ENCODE data around the gene MCF2L. TPM values are rescaled to one million over a fixed set of nuclear protein-coding genes. Genes with fewer than 3 reads are reported as not detected.
A peak's percentile ranks its signal among the peaks of the same experiment; 100 is the strongest.

MCF2L gene
- total and polyA plus RNA-seq, 4 donors: 46.3 to 136 (median 92.0) TPM

DNA sequence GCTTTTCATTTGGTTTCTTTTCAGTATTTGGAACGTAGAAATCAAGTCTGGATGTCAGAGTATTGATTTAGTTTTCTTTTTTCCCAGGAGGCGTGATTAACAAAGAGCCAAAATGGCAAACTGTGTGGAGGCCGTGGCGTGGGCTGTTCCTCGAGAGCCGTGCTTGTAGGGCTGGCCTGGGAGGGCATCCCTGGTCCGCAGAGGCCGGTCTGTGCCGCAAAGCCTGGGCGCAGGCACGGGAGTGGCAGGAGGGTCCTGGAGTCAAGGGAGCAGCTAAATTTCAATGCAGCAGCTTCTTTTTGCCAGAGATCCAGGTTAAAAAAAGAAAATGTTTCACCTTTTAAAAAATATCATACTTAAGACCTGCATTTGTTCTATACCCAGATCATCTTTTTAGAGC, 13.1 kb upstream of the MCF2L start:
- Histone ChIP-seq H3K4me1 (ENCODE audit: control insufficient read depth, insufficient read depth, low read length) (peaks cover 67% of the 10 kb centered on the region), H3K4me3 (ENCODE audit: low read depth, low read length) (no peak overlapping the region), H3K27me3 (ENCODE audit: control insufficient read depth, insufficient read depth, low read length) (no peaks in the 10 kb centered on the region), H3K27ac (ENCODE audit: low read depth, low read length) (no peak overlapping the region), H3K9me3 (ENCODE audit: control insufficient read depth, insufficient read depth, low read length) (no peaks in the 10 kb centered on the region), H3K36me3 (ENCODE audit: control insufficient read depth, insufficient read depth, low read length) (peaks cover 4% of the 10 kb centered on the region)
- 76% methylated on average over 11 of the region's 11 CpGs for WGBS (ENCODE audit: insufficient coverage)
- DNase-seq (ENCODE audit: low read depth in 4 of 6, low spot score in 6 of 6): no peak

DNA sequence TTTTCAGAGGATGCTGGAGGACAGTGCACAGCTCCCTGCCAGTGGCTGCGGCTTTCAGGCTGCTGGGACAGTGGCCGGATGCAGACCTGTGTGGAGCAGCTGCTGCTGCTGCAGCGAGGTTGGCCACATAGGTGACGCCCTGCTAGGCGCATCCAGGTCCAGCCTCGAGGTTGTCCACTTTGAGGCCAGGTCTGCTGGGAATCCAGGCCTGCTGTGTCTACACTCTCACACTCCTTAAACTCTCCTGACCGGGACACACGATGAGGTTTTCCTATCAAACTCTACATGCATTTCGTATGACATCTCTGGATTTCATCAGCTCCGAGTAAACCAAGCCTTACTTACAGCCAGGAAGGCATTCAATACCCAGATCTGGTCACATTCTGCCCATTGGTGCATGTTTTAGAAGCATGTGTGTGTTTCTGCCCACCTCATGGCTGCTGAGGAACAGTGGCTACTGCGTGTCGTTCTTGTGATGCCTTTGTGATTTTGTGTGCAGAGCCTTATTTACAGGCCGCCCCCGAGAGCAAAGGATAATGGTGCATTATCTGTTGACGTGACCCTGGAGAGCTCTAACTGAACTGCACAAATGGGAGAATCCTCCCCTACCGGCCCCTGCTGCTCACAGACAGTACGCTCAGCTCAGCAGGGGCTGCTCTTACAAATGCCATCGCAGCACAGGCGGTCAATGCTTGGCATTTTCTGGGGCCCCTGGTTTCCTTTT, 12.3 kb upstream of the MCF2L start:
- WGBS (ENCODE audit: insufficient coverage): 44% methylated on average over 18 of the region's 19 CpGs
- Histone ChIP-seq H3K27ac (ENCODE audit: low read depth, low read length) (no peak overlapping the region), H3K9me3 (ENCODE audit: control insufficient read depth, insufficient read depth, low read length) (no peaks in the 10 kb centered on the region), H3K4me1 (ENCODE audit: control insufficient read depth, insufficient read depth, low read length) (peaks cover 67% of the 10 kb centered on the region), H3K36me3 (ENCODE audit: control insufficient read depth, insufficient read depth, low read length) (peaks cover 4% of the 10 kb centered on the region), H3K4me3 (ENCODE audit: low read depth, low read length) (no peak overlapping the region), H3K27me3 (ENCODE audit: control insufficient read depth, insufficient read depth, low read length) (no peaks in the 10 kb centered on the region)
- DNase-seq (ENCODE audit: low read depth in 4 of 6, low spot score in 6 of 6): peak in 1 of 6 donors; percentile 69

DNA sequence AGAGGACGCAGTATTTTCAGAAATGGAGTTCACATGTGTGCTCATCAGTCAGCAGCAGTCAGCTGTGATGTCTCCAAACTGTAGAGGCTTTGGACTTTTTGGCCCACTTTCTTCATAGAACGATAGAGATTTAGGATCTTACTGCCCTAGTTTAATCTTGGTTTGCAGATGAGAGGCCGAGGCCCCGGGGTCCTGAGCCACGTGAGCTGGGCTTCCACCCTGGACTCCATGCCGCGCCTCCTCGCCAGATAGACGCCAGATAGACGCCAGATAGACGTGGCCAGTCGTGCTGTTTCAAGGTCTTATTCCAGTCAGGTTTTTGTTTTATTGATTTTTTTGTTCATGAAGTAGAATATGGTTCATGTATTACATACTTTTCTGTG, 11.7 kb upstream of the MCF2L start:
- DNase-seq (ENCODE audit: low read depth in 4 of 6, low spot score in 6 of 6): no peak
- peaks cover 4% of the 10 kb centered on the region for H3K36me3 ChIP-seq (ENCODE audit: control insufficient read depth, insufficient read depth, low read length)
- 58% methylated on average over 3 of the region's 12 CpGs for WGBS (ENCODE audit: insufficient coverage)
- no peaks in the 10 kb centered on the region for H3K27me3 ChIP-seq (ENCODE audit: control insufficient read depth, insufficient read depth, low read length)
- H3K9me3 ChIP-seq (ENCODE audit: control insufficient read depth, insufficient read depth, low read length): no peaks in the 10 kb centered on the region
- no peak overlapping the region for H3K4me3 ChIP-seq (ENCODE audit: low read depth, low read length)
- no peak overlapping the region for H3K27ac ChIP-seq (ENCODE audit: low read depth, low read length)
- peaks cover 63% of the 10 kb centered on the region for H3K4me1 ChIP-seq (ENCODE audit: control insufficient read depth, insufficient read depth, low read length)

DNA sequence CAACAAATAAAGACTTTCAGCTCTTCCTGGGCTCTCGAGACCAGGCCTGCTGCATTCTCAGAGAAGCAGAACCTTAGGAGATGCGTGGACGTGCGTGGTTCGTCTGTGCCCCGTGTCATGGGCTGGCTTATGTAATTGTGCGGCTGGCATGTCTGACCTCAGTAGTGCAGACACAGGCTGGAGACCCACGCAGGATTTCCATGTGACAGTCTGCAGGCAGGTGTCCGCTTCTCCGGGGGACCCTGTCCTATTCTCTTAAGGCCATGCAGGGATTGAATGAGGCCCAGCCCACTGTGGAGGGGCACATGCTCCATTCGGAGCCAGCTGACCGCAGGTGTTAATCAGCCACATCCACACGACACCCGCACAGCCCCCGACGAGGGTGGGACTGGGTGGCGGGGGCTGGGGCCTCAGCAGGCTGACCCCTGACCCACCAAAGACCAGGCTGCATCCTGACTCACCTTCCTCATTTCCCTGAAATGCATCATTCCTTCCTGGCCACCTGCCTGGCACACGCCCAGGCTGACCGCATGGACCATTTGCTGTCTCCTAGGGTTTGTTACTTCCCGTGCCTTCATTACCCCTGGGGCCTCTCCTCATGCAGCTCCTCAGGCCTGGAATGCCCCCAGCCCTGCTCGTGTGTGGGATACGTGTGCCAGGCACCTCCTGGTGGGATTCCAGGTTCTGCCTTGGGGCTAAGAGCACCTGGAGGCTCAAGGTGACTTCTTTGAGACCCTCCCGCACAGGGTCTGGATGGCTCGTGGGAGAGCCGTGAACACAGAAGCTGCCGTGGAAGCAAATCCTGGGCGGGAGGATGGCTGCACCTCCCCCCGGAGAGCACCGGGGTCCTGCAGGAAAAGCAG, 10.7 kb upstream of the MCF2L start:
- no peak for DNase-seq (ENCODE audit: low read depth in 4 of 6, low spot score in 6 of 6)
- Histone ChIP-seq H3K4me1 (ENCODE audit: control insufficient read depth, insufficient read depth, low read length) (peaks cover 55% of the 10 kb centered on the region), H3K36me3 (ENCODE audit: control insufficient read depth, insufficient read depth, low read length) (peaks cover 4% of the 10 kb centered on the region), H3K27me3 (ENCODE audit: control insufficient read depth, insufficient read depth, low read length) (no peaks in the 10 kb centered on the region), H3K4me3 (ENCODE audit: low read depth, low read length) (no peak overlapping the region), H3K9me3 (ENCODE audit: control insufficient read depth, insufficient read depth, low read length) (no peaks in the 10 kb centered on the region), H3K27ac (ENCODE audit: low read depth, low read length) (peak overlapping the region; percentile 44)
- whole genome bisulfite sequencing (ENCODE audit: insufficient coverage): 87% methylated on average over 25 of the region's 29 CpGs

DNA sequence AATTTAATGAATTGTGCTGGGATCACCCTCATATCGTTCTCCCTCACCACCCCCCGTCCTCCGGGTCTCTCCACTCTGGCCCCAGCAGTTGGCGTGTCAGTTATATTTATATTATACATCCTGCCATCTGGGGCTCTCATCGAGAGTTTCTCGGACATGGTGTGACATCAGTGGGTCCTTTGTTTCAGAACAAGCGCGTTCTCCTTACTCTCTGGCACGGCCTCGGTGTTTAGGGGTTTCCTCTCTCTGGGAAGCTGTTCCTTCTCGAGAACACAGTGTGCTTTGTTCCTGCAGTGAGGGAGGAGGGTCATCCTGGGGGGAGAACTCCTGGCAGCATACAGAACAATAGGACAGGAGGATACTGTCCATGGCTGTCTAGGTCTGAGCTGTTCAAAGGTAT, 9.8 kb upstream of the MCF2L start:
- H3K36me3 ChIP-seq (ENCODE audit: control insufficient read depth, insufficient read depth, low read length): peaks cover 7% of the 10 kb centered on the region
- H3K27me3 ChIP-seq (ENCODE audit: control insufficient read depth, insufficient read depth, low read length): no peaks in the 10 kb centered on the region
- peaks cover 49% of the 10 kb centered on the region for H3K4me1 ChIP-seq (ENCODE audit: control insufficient read depth, insufficient read depth, low read length)
- H3K9me3 ChIP-seq (ENCODE audit: control insufficient read depth, insufficient read depth, low read length): no peaks in the 10 kb centered on the region
- DNase-seq (ENCODE audit: low read depth in 4 of 6, low spot score in 6 of 6): peak in 2 of 6 donors; percentile 69 to 79
- WGBS (ENCODE audit: insufficient coverage): 27% methylated on average over 7 of the region's 11 CpGs
- no peak overlapping the region for H3K4me3 ChIP-seq (ENCODE audit: low read depth, low read length)
- H3K27ac ChIP-seq (ENCODE audit: low read depth, low read length): peak overlapping the region; percentile 44

DNA sequence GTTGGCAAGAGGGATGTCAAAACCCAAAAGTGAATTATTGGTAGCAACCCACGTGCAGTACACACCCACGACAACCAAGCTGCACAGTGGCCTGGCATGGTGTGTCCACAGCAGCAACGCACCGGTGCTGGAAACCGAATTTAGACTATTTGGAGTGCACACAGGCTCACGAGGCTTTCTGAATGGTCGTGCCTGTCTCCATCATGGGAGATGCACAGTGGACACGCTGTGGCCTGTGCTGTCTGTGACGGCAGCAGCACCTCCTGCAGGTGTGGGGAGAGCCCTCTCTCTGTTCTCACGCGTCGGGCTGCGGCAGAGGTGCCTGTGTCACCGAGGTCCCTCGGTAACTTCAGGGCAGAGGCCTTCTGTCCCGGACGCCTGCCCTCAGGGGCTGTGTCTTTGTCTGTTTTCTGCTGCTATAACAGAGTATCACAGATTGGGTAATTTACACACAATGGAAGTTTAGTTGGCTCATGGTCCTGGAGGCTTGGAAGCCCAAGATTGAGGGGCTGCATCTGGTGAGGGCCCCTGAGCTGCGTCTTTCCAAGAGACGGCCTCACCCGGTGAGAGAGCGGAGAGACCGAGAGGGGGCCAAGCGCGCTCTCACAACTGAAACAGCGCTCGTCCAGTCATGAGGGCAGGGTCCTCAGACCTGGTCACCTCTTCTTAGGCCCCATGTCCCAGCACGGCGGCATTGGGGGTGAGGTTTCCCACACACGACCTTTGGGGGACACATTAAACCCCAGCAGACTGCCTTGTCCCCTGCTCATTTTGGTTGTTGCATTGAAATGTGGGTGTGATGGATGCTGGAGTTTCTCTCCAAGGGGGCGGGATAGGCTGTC, 9.1 kb upstream of the MCF2L start:
- Histone ChIP-seq H3K4me3 (ENCODE audit: low read depth, low read length) (no peak overlapping the region), H3K36me3 (ENCODE audit: control insufficient read depth, insufficient read depth, low read length) (peaks cover 7% of the 10 kb centered on the region), H3K27me3 (ENCODE audit: control insufficient read depth, insufficient read depth, low read length) (no peaks in the 10 kb centered on the region), H3K27ac (ENCODE audit: low read depth, low read length) (peak overlapping the region; percentile 36), H3K9me3 (ENCODE audit: control insufficient read depth, insufficient read depth, low read length) (no peaks in the 10 kb centered on the region), H3K4me1 (ENCODE audit: control insufficient read depth, insufficient read depth, low read length) (peaks cover 43% of the 10 kb centered on the region)
- 81% methylated on average over 29 of the region's 30 CpGs for WGBS (ENCODE audit: insufficient coverage)
- no peak for DNase-seq (ENCODE audit: low read depth in 4 of 6, low spot score in 6 of 6)

DNA sequence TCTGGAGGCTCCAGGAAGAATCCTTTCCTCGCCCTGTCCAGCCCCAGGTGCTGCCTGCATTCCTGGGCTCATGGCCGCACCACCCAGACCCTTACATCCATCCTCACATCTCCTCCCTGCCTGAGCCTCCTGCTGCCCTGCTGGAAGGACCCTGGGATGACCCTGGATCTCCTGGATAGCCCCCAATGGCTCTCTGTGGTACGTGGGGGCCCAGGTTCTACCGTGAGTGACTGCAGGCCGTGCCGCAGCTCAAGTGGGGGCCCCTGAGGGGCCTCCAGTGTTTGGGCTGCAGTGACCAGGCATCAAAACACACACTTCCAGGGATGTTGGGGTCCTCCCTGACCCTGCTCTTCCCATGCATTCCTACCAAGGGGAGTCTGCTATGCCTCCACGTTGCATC, 8.3 kb upstream of the MCF2L start:
- DNase-seq (ENCODE audit: low read depth in 4 of 6, low spot score in 6 of 6): no peak
- no peak overlapping the region for H3K4me3 ChIP-seq (ENCODE audit: low read depth, low read length)
- peaks cover 12% of the 10 kb centered on the region for H3K36me3 ChIP-seq (ENCODE audit: control insufficient read depth, insufficient read depth, low read length)
- 69% methylated on average over 6 of the region's 7 CpGs for WGBS (ENCODE audit: insufficient coverage)
- no peaks in the 10 kb centered on the region for H3K9me3 ChIP-seq (ENCODE audit: control insufficient read depth, insufficient read depth, low read length)
- H3K4me1 ChIP-seq (ENCODE audit: control insufficient read depth, insufficient read depth, low read length): peaks cover 45% of the 10 kb centered on the region
- no peaks in the 10 kb centered on the region for H3K27me3 ChIP-seq (ENCODE audit: control insufficient read depth, insufficient read depth, low read length)
- no peak overlapping the region for H3K27ac ChIP-seq (ENCODE audit: low read depth, low read length)

DNA sequence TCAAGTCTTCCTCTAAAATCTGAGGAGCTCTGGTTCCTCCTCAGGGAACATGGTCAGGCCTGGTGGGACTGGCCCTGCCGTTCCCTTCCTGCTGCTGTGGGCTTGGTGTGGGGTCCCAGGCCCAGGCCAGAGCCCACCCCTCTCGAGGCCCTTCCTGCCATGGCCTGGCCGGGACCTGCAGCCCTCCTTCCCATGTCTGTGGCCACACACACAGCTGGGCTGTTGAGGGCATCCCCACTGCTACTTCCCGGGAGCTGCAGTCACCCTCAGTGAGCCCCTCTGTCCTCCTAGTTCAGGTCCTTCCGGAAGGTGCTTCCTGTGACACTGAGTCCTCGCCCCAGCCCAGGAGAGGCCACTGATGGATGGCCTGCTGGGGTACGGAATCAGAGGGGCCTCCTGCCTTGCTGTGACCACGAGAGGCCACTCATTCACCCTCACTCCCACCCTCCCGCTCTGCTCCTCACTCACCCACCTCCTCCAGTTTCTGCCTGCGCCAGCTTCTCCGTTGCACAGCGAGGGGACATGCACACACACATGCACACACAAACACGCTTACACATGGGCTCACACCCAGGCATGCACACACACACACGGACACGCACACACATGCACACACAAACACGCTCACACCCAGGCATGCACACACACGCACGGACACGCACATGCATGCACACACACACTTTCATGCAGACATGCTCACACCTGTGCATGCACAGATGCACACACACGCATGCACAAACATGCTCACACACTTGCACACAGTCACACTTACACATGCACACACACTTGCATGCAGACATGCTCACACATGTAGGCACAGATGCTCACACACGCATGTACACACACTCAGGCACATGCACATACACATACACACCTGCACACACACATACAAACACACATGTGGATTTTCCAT, 7.3 kb upstream of the MCF2L start:
- Histone ChIP-seq H3K27ac (ENCODE audit: low read depth, low read length) (no peak overlapping the region), H3K4me3 (ENCODE audit: low read depth, low read length) (no peak overlapping the region), H3K36me3 (ENCODE audit: control insufficient read depth, insufficient read depth, low read length) (peaks cover 12% of the 10 kb centered on the region), H3K9me3 (ENCODE audit: control insufficient read depth, insufficient read depth, low read length) (no peaks in the 10 kb centered on the region), H3K27me3 (ENCODE audit: control insufficient read depth, insufficient read depth, low read length) (no peaks in the 10 kb centered on the region), H3K4me1 (ENCODE audit: control insufficient read depth, insufficient read depth, low read length) (peaks cover 38% of the 10 kb centered on the region)
- DNase-seq (ENCODE audit: low read depth in 4 of 6, low spot score in 6 of 6): no peak
- 89% methylated on average over 20 of the region's 21 CpGs for WGBS (ENCODE audit: insufficient coverage)

DNA sequence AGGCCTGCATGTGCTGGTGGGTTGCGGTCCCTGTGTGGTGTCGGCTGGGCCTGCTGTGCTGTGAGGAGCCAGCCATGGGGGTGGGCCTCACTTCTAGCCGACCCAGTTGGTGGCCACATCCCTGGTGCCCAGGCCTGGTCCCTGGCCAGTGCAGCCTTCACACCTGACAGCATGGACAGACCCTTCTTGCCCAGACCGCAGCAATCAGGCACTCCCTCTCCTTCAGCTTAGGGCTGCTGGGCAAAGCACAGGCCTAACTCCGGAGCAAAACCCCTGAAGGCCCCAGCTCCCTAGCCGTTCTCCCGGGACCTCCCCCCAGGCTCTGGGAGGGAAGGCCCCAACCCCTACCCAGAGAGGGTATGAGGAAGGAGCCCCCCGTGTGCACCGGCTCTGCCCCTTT, 6.6 kb upstream of the MCF2L start:
- Histone ChIP-seq H3K27ac (ENCODE audit: low read depth, low read length) (no peak overlapping the region), H3K9me3 (ENCODE audit: control insufficient read depth, insufficient read depth, low read length) (no peaks in the 10 kb centered on the region), H3K4me1 (ENCODE audit: control insufficient read depth, insufficient read depth, low read length) (peaks cover 31% of the 10 kb centered on the region), H3K36me3 (ENCODE audit: control insufficient read depth, insufficient read depth, low read length) (peaks cover 12% of the 10 kb centered on the region), H3K4me3 (ENCODE audit: low read depth, low read length) (no peak overlapping the region), H3K27me3 (ENCODE audit: control insufficient read depth, insufficient read depth, low read length) (no peaks in the 10 kb centered on the region)
- no peak for DNase-seq (ENCODE audit: low read depth in 4 of 6, low spot score in 6 of 6)
- 89% methylated on average over 7 of the region's 9 CpGs for WGBS (ENCODE audit: insufficient coverage)
